ENCODE results near the gene MTERF1. TPM values are rescaled to one million over a fixed set of nuclear protein-coding genes. Genes with fewer than 3 reads are reported as not detected.

Gene MTERF1
- total RNA-seq, 1 donor from 2014 or later: 10.5 TPM

DNA sequence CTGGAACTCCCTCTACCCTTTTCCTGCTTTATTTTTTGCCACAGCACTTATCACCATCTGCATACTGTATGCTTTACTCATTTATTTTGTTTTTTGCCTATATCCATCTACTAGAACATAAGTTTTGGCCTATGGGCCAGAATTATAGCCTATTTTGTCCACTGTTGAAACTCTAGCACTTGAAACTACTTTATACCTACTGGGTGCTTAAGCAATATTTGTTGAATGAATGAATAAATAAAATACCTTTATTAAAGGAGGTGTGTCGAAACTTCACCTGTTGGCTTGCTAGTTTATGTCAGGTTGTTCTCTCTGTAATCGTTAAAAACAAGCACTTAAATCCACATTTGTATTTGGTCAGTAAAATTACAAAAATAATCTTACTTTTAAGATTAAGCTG, 53.3 kb downstream of the MTERF1 start:
- Histone ChIP-seq H3K4me3 (ENCODE audit: low read depth, low read length) (no peak overlapping the region), H3K27me3 (ENCODE audit: control insufficient read depth, insufficient read depth, low read length) (no peaks in the 10 kb centered on the region), H3K36me3 (ENCODE audit: control insufficient read depth, insufficient read depth, low read length) (no peaks in the 10 kb centered on the region)
- no peak for DNase-seq (ENCODE audit: low read depth)
- TF ChIP-seq, protein P1, sequence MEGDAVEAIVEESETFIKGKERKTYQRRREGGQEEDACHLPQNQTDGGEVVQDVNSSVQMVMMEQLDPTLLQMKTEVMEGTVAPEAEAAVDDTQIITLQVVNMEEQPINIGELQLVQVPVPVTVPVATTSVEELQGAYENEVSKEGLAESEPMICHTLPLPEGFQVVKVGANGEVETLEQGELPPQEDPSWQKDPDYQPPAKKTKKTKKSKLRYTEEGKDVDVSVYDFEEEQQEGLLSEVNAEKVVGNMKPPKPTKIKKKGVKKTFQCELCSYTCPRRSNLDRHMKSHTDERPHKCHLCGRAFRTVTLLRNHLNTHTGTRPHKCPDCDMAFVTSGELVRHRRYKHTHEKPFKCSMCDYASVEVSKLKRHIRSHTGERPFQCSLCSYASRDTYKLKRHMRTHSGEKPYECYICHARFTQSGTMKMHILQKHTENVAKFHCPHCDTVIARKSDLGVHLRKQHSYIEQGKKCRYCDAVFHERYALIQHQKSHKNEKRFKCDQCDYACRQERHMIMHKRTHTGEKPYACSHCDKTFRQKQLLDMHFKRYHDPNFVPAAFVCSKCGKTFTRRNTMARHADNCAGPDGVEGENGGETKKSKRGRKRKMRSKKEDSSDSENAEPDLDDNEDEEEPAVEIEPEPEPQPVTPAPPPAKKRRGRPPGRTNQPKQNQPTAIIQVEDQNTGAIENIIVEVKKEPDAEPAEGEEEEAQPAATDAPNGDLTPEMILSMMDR (IDR thresholded peaks at IDR 0.05; ENCODE audit: insufficient read depth, low read length, poor library complexity, severe bottlenecking): no peak

DNA sequence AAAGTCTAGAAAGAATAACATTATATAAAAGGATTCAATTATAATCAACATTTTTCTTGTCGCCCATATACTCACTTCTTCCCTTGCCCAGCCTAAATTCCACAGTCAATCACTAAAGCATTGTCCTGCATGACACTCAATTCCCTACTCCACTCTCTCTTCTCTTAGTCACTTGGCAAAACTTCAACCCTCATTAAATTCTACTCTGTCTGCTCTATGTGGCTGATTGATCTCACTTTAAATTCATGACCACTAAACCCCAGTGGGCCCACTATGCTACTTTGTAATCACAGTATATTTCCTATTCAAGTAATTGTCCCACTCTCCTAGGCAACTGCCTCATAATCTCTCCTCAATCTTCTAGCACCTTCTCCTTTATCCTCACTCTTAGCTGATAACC, 54.1 kb downstream of the MTERF1 start:
- Histone ChIP-seq H3K36me3 (ENCODE audit: control insufficient read depth, insufficient read depth, low read length) (no peaks in the 10 kb centered on the region), H3K4me3 (ENCODE audit: low read depth, low read length) (no peak overlapping the region), H3K27me3 (ENCODE audit: control insufficient read depth, insufficient read depth, low read length) (no peaks in the 10 kb centered on the region)
- no peak for DNase-seq (ENCODE audit: low read depth)
- TF ChIP-seq, protein P1 (IDR thresholded peaks at IDR 0.05; ENCODE audit: insufficient read depth, low read length, poor library complexity, severe bottlenecking): no peak

DNA sequence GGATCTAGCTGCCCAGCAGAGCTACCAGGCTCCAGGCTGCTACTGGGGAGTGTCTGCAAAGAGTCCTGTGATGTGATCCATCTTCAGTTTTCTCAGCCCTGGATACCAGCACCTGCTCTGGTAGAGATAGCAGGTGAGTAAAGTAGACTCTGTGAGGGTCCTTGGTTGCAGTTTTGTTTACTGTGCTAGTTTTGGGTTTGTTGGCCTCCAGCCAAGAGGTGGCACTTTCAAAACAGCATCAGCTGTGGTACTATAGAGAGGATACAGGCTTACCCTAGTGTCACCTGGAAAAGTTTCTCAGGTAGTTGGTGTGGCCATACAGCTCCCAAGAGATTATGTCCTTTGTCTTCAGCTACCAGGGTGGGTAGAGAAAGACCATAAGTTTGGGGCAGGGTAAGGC, 56.3 kb downstream of the MTERF1 start:
- no peaks in the 10 kb centered on the region for H3K36me3 ChIP-seq (ENCODE audit: control insufficient read depth, insufficient read depth, low read length)
- DNase-seq (ENCODE audit: low read depth): no peak
- no peak overlapping the region for H3K4me3 ChIP-seq (ENCODE audit: low read depth, low read length)
- H3K27me3 ChIP-seq (ENCODE audit: control insufficient read depth, insufficient read depth, low read length): no peaks in the 10 kb centered on the region
- TF ChIP-seq, protein P1 (IDR thresholded peaks at IDR 0.05; ENCODE audit: insufficient read depth, low read length, poor library complexity, severe bottlenecking): no peak

Other genes starting within 250 kb of the MTERF1 start
- gene AKAP9, start 60.2 kb upstream of the MTERF1 start, total RNA-seq: 36.2 and 36.6 TPM in 2 replicates

Data from kidney epithelial cell (primary cell).